Panc1 (cell line): Measurements from ENCODE around the gene IFT122. TPM values are rescaled to one million over a fixed set of nuclear protein-coding genes. Genes with fewer than 3 reads are reported as not detected.

Experiments
- ATAC-seq: fragments of 200-7000 bp; cut with Tn5 transposase; 2 replicates; pipeline ENCODE4 v1.9.1; 2020; ENCODE audit warnings: mild to moderate bottlenecking, moderate library complexity
- BruUV-seq: library from RNA; stranded (reverse); fragments of 400-500 nt; replicated peaks from 2 replicates; lab custom pipeline; 2021; lab: Mats Ljungman, UMichigan
- CTCF ChIA-PET: fragments of 300-600 bp; sonication (Branson Sonifier 250); formaldehyde crosslinking; loops from one replicate; lab custom pipeline; 2022; ENCODE audit warnings: antibody characterized with exemption; lab: Charles Lee
- POLR2A ChIA-PET: fragments of 300-600 bp; sonication (Branson Sonifier 250); formaldehyde crosslinking; loops from one replicate; lab custom pipeline; 2022; ENCODE audit warnings: antibody characterized with exemption; lab: Charles Lee
- DNase-seq: peaks from one replicate; pipeline ENCODE4 v3.0.0-alpha.2; 2010; ENCODE audit warnings: low read depth, low spot score
- H3K27ac ChIP-seq: 2 replicates; pipeline ENCODE4 v1.5.1; 2011; ENCODE audit warnings: mild to moderate bottlenecking, low read length, inconsistent platforms
- H3K27me3 ChIP-seq: fragments of 200-500 bp; sonication (Bioruptor generic); 2 replicates; pipeline ENCODE4 v1.6.0; 2014; ENCODE audit warnings: low read length, inconsistent platforms; ENCODE audit not compliant: control insufficient read depth, insufficient read depth
- H3K36me3 ChIP-seq: fragments of 200-500 bp; sonication (Bioruptor generic); 2 replicates; pipeline ENCODE4 v1.5.1; 2014; ENCODE audit warnings: inconsistent platforms, mild to moderate bottlenecking, low read length, moderate library complexity; ENCODE audit not compliant: control insufficient read depth, insufficient read depth
- H3K4me1 ChIP-seq: 2 replicates; pipeline ENCODE4 v1.5.1; 2011; ENCODE audit warnings: inconsistent platforms, mild to moderate bottlenecking, low read length, moderate library complexity; ENCODE audit not compliant: control insufficient read depth, insufficient read depth
- H3K4me3 ChIP-seq, 2 experiments: 2 replicates each; pipeline ENCODE4 v1.5.1; 2011 to 2012; ENCODE audit warnings: low read depth in 2 of 2, low read length in 2 of 2, mild to moderate bottlenecking in 2 of 2, inconsistent platforms in 1 of 2, moderate library complexity in 1 of 2
- H3K9me3 ChIP-seq: fragments of 200-500 bp; sonication (Bioruptor generic); 2 replicates; pipeline ENCODE4 v1.5.1; 2014; ENCODE audit warnings: low read depth, mild to moderate bottlenecking, inconsistent platforms, low read length, moderate library complexity; ENCODE audit not compliant: control insufficient read depth, insufficient read depth
- POLR2AphosphoS5 ChIP-seq: IDR thresholded peaks from 2 replicates; pipeline ENCODE4 v1.6.1; 2012; ENCODE audit warnings: mild to moderate bottlenecking, low read depth, low read length, moderate library complexity
- SIN3A ChIP-seq: IDR thresholded peaks from 2 replicates; pipeline ENCODE4 v1.6.1; 2012; ENCODE audit warnings: low read depth, mild to moderate bottlenecking, low read length, moderate library complexity, borderline replicate concordance; ENCODE audit not compliant: insufficient read depth
- TCF7L2 ChIP-seq: IDR thresholded peaks from 2 replicates; pipeline ENCODE4 v1.6.1; 2011; ENCODE audit warnings: mild to moderate bottlenecking, low read depth, low read length, inconsistent platforms
- in situ Hi-C: cut with HindIII; loops from 2 replicates; pipeline ENCODE4 v1.10.0; 2016; ENCODE audit warnings: low sequenced_read_pairs, low pct_unique_long_range_greater_than_20kb
- intact Hi-C: fragments of 100-400 bp; cut with micrococcal nuclease; formaldehyde crosslinking; loops from one replicate; pipeline ENCODE4 v1.10.0; 2022; ENCODE audit not compliant: unreplicated experiment
- total RNA-seq: library from RNA; stranded (reverse); gene quantifications from one replicate; pipeline ENCODE4 v1.2.1, GENCODE V29; 2021; ENCODE audit not compliant: unreplicated experiment
- TF ChIP-seq, protein P1 (sequence below): fragments of 450-650 bp; IDR thresholded peaks from 2 replicates; pipeline ENCODE4 v1.5.1; 2017; ENCODE audit warnings: mild to moderate bottlenecking
- TF ChIP-seq, protein P2 (sequence below), 2 experiments: IDR thresholded peaks; 2 replicates each; pipeline ENCODE4 v1.6.1; 2011 to 2012; ENCODE audit warnings: low read depth in 2 of 2, control low read depth in 1 of 2, low read length in 1 of 2, mild to moderate bottlenecking in 1 of 2, moderate library complexity in 1 of 2; ENCODE audit not compliant: insufficient read depth in 1 of 2

The IFT122 gene
- total RNA-seq, 1 experiment from 2014 or later: 52.4 TPM

DNA sequence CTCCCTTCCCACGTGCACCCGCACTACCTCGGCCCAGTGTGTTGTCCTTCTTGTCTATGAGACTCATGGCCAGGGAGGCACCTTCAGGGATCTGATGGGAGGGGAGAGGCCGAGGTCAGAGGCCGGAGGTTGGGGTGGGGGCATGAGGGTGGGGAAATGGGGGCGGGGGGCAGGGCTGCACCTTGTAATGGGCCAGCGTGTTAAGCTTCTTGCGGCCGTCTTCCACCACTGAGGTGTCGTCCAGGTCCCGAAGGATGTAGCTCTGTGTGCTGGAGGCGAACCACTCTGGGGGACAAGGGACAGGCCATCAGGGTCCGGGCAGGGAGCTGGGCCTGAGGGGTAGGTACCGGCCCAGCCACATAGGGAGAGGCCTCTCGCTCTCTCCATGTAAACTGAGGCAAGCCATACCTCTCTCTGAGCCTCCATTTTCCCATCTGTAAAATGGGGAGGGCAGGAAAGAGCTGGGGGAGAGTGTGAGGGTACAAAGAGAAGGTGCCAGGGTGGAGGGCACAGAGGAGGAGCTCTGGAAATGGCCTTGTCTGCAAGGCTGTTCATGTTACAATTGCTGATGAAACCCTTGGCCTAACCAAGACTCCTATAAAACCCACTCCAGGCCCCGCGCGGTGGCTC is 121.7 kb downstream of the IFT122 start:
- CTCF ChIA-PET: interaction anchor here (1.3 kb wide), 1 partner anchor 178 kb away, joined by 5 read pairs; no protein-coding TSS in a partner anchor
- Histone ChIP-seq H3K36me3 (peaks cover 7% of the 10 kb centered on the region), H3K4me3 (no peak overlapping the region), H3K9me3 (no peaks in the 10 kb centered on the region), H3K4me1 (peaks cover 16% of the 10 kb centered on the region), H3K27ac (no peak overlapping the region), H3K27me3 (no peaks in the 10 kb centered on the region)
- POLR2A ChIA-PET: interaction anchor here (0.6 kb wide), 2 partner anchors 15 to 22 kb away, joined by 4 read pairs; no protein-coding TSS in a partner anchor
- BruUV-seq: no TSS peak
- DNase-seq (no peak), ATAC-seq (no peak)
- in situ Hi-C loops: no loop called here
- no peak for TF ChIP-seq SIN3A
- TF ChIP-seq, protein P1, sequence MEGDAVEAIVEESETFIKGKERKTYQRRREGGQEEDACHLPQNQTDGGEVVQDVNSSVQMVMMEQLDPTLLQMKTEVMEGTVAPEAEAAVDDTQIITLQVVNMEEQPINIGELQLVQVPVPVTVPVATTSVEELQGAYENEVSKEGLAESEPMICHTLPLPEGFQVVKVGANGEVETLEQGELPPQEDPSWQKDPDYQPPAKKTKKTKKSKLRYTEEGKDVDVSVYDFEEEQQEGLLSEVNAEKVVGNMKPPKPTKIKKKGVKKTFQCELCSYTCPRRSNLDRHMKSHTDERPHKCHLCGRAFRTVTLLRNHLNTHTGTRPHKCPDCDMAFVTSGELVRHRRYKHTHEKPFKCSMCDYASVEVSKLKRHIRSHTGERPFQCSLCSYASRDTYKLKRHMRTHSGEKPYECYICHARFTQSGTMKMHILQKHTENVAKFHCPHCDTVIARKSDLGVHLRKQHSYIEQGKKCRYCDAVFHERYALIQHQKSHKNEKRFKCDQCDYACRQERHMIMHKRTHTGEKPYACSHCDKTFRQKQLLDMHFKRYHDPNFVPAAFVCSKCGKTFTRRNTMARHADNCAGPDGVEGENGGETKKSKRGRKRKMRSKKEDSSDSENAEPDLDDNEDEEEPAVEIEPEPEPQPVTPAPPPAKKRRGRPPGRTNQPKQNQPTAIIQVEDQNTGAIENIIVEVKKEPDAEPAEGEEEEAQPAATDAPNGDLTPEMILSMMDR: no peak
- TF ChIP-seq POLR2AphosphoS5: no peak
- TF ChIP-seq, protein P2, sequence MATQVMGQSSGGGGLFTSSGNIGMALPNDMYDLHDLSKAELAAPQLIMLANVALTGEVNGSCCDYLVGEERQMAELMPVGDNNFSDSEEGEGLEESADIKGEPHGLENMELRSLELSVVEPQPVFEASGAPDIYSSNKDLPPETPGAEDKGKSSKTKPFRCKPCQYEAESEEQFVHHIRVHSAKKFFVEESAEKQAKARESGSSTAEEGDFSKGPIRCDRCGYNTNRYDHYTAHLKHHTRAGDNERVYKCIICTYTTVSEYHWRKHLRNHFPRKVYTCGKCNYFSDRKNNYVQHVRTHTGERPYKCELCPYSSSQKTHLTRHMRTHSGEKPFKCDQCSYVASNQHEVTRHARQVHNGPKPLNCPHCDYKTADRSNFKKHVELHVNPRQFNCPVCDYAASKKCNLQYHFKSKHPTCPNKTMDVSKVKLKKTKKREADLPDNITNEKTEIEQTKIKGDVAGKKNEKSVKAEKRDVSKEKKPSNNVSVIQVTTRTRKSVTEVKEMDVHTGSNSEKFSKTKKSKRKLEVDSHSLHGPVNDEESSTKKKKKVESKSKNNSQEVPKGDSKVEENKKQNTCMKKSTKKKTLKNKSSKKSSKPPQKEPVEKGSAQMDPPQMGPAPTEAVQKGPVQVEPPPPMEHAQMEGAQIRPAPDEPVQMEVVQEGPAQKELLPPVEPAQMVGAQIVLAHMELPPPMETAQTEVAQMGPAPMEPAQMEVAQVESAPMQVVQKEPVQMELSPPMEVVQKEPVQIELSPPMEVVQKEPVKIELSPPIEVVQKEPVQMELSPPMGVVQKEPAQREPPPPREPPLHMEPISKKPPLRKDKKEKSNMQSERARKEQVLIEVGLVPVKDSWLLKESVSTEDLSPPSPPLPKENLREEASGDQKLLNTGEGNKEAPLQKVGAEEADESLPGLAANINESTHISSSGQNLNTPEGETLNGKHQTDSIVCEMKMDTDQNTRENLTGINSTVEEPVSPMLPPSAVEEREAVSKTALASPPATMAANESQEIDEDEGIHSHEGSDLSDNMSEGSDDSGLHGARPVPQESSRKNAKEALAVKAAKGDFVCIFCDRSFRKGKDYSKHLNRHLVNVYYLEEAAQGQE (IDR thresholded peaks at IDR 0.05; ENCODE audit: insufficient read depth in 1 of 2, low read depth in 2 of 2, low read length in 1 of 2): no peak
- TF ChIP-seq TCF7L2: no peak
- intact Hi-C loops: no loop called here

GRCh38 chr3:129562803-129563202 is 122.8 kb downstream of the IFT122 start:
- in situ Hi-C loops: no loop called here

GRCh38 chr3:129563332-129563731 is 123.3 kb downstream of the IFT122 start:
- intact Hi-C loops: no loop called here
- Histone ChIP-seq H3K27ac (no peak overlapping the region), H3K27me3 (no peaks in the 10 kb centered on the region), H3K4me1 (peaks cover 20% of the 10 kb centered on the region), H3K9me3 (no peaks in the 10 kb centered on the region), H3K4me3 (no peak overlapping the region), H3K36me3 (peaks cover 7% of the 10 kb centered on the region)
- ChIA-PET CTCF (no interaction called here), POLR2A (interaction anchor here (0.6 kb wide), 1 partner anchor 54 kb away, joined by 3 read pairs; no protein-coding TSS in a partner anchor)
- no peak for DNase-seq
- TF ChIP-seq, protein P2 (IDR thresholded peaks at IDR 0.05; ENCODE audit: insufficient read depth in 1 of 2, low read depth in 2 of 2, low read length in 1 of 2): no peak
- no peak for TF ChIP-seq POLR2AphosphoS5
- TF ChIP-seq, protein P1: no peak
- no peak for TF ChIP-seq SIN3A
- no peak for TF ChIP-seq TCF7L2
- no peak for ATAC-seq
- BruUV-seq: no TSS peak
- in situ Hi-C loops: no loop called here

More at GRCh38 chr3:129562803-129563202, 122.8 kb downstream of the IFT122 start:
- no peak overlapping the region for H3K4me3 ChIP-seq
- DNase-seq (no peak), ATAC-seq (no peak)
- ChIA-PET POLR2A (interaction anchor here (0.6 kb wide), 1 partner anchor 23 kb away, joined by 4 read pairs; no protein-coding TSS in a partner anchor), CTCF (no interaction called here)
- no peak for TF ChIP-seq SIN3A
- H3K27ac ChIP-seq: no peak overlapping the region
- H3K9me3 ChIP-seq: no peaks in the 10 kb centered on the region
- peaks cover 19% of the 10 kb centered on the region for H3K4me1 ChIP-seq
- H3K27me3 ChIP-seq: no peaks in the 10 kb centered on the region
- intact Hi-C loops: no loop called here
- no TSS peak for BruUV-seq
- peaks cover 7% of the 10 kb centered on the region for H3K36me3 ChIP-seq
